KOPT-K1 (cell line): ENCODE data around the gene OSGIN1.

Source experiments
- H3K27ac ChIP-seq: fragments of 200-600 bp; sonication (generic); 2 replicates; pipeline ENCODE4 v1.5.1; 2016; ENCODE audit warnings: antibody characterized with exemption, mild to moderate bottlenecking, low read depth, low read length; ENCODE audit not compliant: poor library complexity, severe bottlenecking
- H3K36me3 ChIP-seq: fragments of 200-600 bp; sonication (generic); 2 replicates; pipeline ENCODE4 v1.5.1; 2017; ENCODE audit warnings: antibody characterized with exemption, mild to moderate bottlenecking, low read length, moderate library complexity; ENCODE audit not compliant: insufficient read depth
- H3K9me3 ChIP-seq: fragments of 200-600 bp; sonication (generic); 2 replicates; pipeline ENCODE4 v1.5.1; 2017; ENCODE audit warnings: antibody characterized with exemption, low read length, mild to moderate bottlenecking; ENCODE audit not compliant: insufficient read depth, poor library complexity, severe bottlenecking

OSGIN1 gene

GRCh38 chr16:83923581-83924365, 29.3 kb upstream of the OSGIN1 start:
- Histone ChIP-seq H3K27ac (no peak overlapping the region), H3K36me3 (peaks cover 11% of the 10 kb centered on the region; the same call in 1 of the 2 replicates), H3K9me3 (no peaks in the 10 kb centered on the region)

GRCh38 chr16:83924686-83925085, 28.4 kb upstream of the OSGIN1 start:
- H3K36me3 ChIP-seq: peaks cover 2% of the 10 kb centered on the region; the same call in 1 of the 2 replicates
- H3K9me3 ChIP-seq: no peaks in the 10 kb centered on the region
- no peak overlapping the region for H3K27ac ChIP-seq

- H3K9me3 ChIP-seq: no peaks in the 10 kb centered on the region
- no peak overlapping the region for H3K27ac ChIP-seq
- no peaks in the 10 kb centered on the region for H3K36me3 ChIP-seq
These were observed 27.7 kb upstream of the OSGIN1 start for GRCh38 chr16:83925095-83925905.

GRCh38 chr16:83925957-83926725, 26.9 kb upstream of the OSGIN1 start:
- Histone ChIP-seq H3K27ac (no peak overlapping the region), H3K36me3 (no peaks in the 10 kb centered on the region), H3K9me3 (no peaks in the 10 kb centered on the region)

GRCh38 chr16:83926726-83927397, 26.2 kb upstream of the OSGIN1 start:
- Histone ChIP-seq H3K27ac (no peak overlapping the region), H3K36me3 (no peaks in the 10 kb centered on the region), H3K9me3 (no peaks in the 10 kb centered on the region)

- Histone ChIP-seq H3K27ac (no peak overlapping the region), H3K9me3 (no peaks in the 10 kb centered on the region), H3K36me3 (no peaks in the 10 kb centered on the region)
These were observed 24.5 kb upstream of the OSGIN1 start for GRCh38 chr16:83928341-83929055.

- Histone ChIP-seq H3K36me3 (no peaks in the 10 kb centered on the region), H3K9me3 (no peaks in the 10 kb centered on the region), H3K27ac (no peak overlapping the region)
These were observed 23.1 kb upstream of the OSGIN1 start for GRCh38 chr16:83929811-83930555.

- Histone ChIP-seq H3K27ac (no peak overlapping the region), H3K9me3 (no peaks in the 10 kb centered on the region), H3K36me3 (no peaks in the 10 kb centered on the region)
These were observed 22.1 kb upstream of the OSGIN1 start for GRCh38 chr16:83930730-83931500.

GRCh38 chr16:83931556-83931955, 21.5 kb upstream of the OSGIN1 start:
- H3K9me3 ChIP-seq: no peaks in the 10 kb centered on the region
- H3K27ac ChIP-seq: no peak overlapping the region
- H3K36me3 ChIP-seq: no peaks in the 10 kb centered on the region

- no peak overlapping the region for H3K27ac ChIP-seq
- H3K9me3 ChIP-seq: no peaks in the 10 kb centered on the region
These were observed 20.7 kb upstream of the OSGIN1 start for GRCh38 chr16:83932304-83932703.

GRCh38 chr16:83932955-83933673, 19.9 kb upstream of the OSGIN1 start:
- H3K36me3 ChIP-seq: no peaks in the 10 kb centered on the region
- H3K9me3 ChIP-seq: no peaks in the 10 kb centered on the region
- H3K27ac ChIP-seq: no peak overlapping the region

More at GRCh38 chr16:83932304-83932703, 20.7 kb upstream of the OSGIN1 start:
- no peaks in the 10 kb centered on the region for H3K36me3 ChIP-seq

- no peak overlapping the region for H3K27ac ChIP-seq
- H3K9me3 ChIP-seq: no peaks in the 10 kb centered on the region
- H3K36me3 ChIP-seq: no peaks in the 10 kb centered on the region
These were observed 19.0 kb upstream of the OSGIN1 start for GRCh38 chr16:83933885-83934683.
